Tibial nerve (tissue), 4 donors: ENCODE data around the gene IFTAP. TPM values are rescaled to one million over a fixed set of nuclear protein-coding genes. Genes with fewer than 3 reads are reported as not detected.

ENCODE experiments used
- DNase-seq, 2 donors: peaks; one replicate each; pipeline ENCODE4 v3.0.0-alpha.2; 2019; ENCODE audit warnings: low spot score in 2 of 2
- H3K27ac ChIP-seq, 4 donors: fragments of 200-600 bp; sonication (generic) in 3 of 4; one replicate each; pipeline ENCODE4 v1.5.1; 2017 to 2019; ENCODE audit warnings: mild to moderate bottlenecking in 1 of 4
- H3K27me3 ChIP-seq, 2 donors: fragments of 200-600 bp; sonication (generic) in 1 of 2; one replicate each; pipeline versions ENCODE4 v1.5.1 to v1.6.0; 2017 to 2019
- H3K36me3 ChIP-seq, 3 donors: fragments of 200-600 bp; sonication (generic); one replicate each; pipeline ENCODE4 v1.5.1; 2018 to 2019
- H3K4me1 ChIP-seq, 4 donors: fragments of 200-600 bp; sonication (generic) in 3 of 4; one replicate each; pipeline ENCODE4 v1.5.1; 2017 to 2019
- H3K4me3 ChIP-seq, 4 donors: fragments of 200-600 bp; sonication (generic) in 3 of 4; one replicate each; pipeline ENCODE4 v1.5.1; 2017 to 2019; ENCODE audit warnings: mild to moderate bottlenecking in 1 of 4, moderate library complexity in 1 of 4
- H3K9me3 ChIP-seq, 4 donors: fragments of 200-600 bp; sonication (generic) in 3 of 4; one replicate each; pipeline ENCODE4 v1.5.1; 2017 to 2019
- EP300 ChIP-seq, 2 donors: sonication (generic); formaldehyde crosslinking; IDR thresholded peaks; one replicate each; pipeline ENCODE4 v1.6.1; 2017; ENCODE audit warnings: antibody characterized with exemption in 2 of 2, mild to moderate bottlenecking in 1 of 2
- POLR2A ChIP-seq, 2 donors: fragments of 450-650 bp; IDR thresholded peaks; one replicate each; pipeline ENCODE4 v1.6.1; 2017; ENCODE audit warnings: antibody characterized with exemption in 2 of 2, mild to moderate bottlenecking in 2 of 2, moderate library complexity in 2 of 2
- WGBS, 2 donors: methylation state at CpG; one replicate each; pipeline ENCODE4 v1.1.5; 2018; 5-methylcytosine and 5-hydroxymethylcytosine counted together
- total RNA-seq, 4 donors: library from RNA; depleted of rRNA; stranded (reverse); fragments of >200 nt; gene quantifications; one replicate each; pipeline ENCODE4 v1.1.0, GENCODE V29; 2016
- TF ChIP-seq, protein P1 (sequence below), 5 experiments: fragments of 200-600 bp in 3 of 5; fragments of 450-650 bp in 2 of 5; sonication (generic) in 3 of 5; IDR thresholded peaks; one replicate each; pipeline ENCODE4 v1.5.1; 2016 to 2019; ENCODE audit warnings: antibody characterized with exemption in 5 of 5, mild to moderate bottlenecking in 3 of 5, moderate library complexity in 2 of 5

The IFTAP gene
- total RNA-seq, 4 donors from 2014 or later, result 17.2 to 40.2 (median 20.7) TPM

DNA sequence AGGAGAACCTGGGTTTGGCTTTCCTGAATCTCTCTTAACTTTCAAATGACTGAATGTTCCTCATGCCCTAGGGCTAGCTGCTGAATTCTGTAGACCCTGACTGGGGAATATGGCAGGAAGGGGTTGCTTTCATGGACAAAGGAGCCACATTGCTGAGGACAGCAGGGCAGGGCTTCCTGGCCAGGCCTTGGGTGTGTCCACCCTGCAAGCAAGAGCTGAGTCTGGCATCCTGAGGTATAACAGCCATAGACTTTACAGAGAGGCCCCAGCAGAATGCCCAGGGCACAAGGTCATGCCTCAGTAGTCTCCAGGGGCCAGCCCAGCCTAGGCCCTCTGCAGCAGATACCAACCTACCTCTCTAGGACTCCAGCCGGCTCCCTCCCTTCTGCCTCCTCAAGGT, 105.9 kb downstream of the IFTAP start:
- WGBS, 2 donors, result 73 to 100% methylated on average over 1 of the region's 1 CpG
- DNase-seq, result no peak
- Histone ChIP-seq H3K4me3 (no peak overlapping the region), H3K4me1 (peaks cover 0 to 8% (median 0%) of the 10 kb centered on the region in 4 donors), H3K9me3 (no peaks in the 10 kb centered on the region), H3K36me3 (no peaks in the 10 kb centered on the region), H3K27ac (no peak overlapping the region), H3K27me3 (no peaks in the 10 kb centered on the region)
- TF ChIP-seq POLR2A (IDR thresholded peaks at IDR 0.05) (no peak), EP300 (IDR thresholded peaks at IDR 0.05) (no peak)
- TF ChIP-seq, protein P1, sequence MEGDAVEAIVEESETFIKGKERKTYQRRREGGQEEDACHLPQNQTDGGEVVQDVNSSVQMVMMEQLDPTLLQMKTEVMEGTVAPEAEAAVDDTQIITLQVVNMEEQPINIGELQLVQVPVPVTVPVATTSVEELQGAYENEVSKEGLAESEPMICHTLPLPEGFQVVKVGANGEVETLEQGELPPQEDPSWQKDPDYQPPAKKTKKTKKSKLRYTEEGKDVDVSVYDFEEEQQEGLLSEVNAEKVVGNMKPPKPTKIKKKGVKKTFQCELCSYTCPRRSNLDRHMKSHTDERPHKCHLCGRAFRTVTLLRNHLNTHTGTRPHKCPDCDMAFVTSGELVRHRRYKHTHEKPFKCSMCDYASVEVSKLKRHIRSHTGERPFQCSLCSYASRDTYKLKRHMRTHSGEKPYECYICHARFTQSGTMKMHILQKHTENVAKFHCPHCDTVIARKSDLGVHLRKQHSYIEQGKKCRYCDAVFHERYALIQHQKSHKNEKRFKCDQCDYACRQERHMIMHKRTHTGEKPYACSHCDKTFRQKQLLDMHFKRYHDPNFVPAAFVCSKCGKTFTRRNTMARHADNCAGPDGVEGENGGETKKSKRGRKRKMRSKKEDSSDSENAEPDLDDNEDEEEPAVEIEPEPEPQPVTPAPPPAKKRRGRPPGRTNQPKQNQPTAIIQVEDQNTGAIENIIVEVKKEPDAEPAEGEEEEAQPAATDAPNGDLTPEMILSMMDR (IDR thresholded peaks at IDR 0.05), result no peak

DNA sequence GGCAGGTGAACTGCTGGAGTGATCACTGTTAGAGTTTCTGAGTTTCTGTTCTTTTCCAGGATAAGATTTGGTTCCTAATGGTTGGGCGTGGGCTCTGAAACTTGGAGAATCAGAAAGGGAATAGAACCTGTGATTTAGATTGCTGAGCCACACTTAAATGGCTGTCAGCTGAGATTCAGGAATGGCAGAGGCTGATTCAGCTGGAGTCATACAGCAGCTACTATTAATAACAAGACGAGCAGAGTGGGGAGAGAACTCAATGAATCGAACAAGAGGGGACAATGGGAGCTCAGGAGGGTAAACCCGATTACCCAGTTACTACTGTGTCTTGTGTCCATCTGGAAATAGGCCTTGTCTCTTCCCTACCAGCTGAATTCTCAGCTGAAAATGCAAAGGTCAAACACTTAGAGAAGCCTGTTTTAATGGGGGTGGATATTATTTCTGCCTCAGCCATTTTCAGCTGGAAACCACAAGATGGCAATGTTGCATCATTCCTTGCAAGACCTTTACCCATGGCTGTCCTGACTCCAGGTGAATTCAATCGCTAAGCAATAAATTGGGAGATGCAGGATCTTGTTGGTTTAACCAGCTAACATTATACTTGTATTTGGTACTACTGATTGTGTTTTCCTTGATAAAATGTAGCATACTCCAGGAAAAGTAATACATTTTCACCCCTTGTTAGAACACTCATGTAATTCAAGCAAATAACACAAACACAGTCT, 108.2 kb downstream of the IFTAP start:
- no peak for TF ChIP-seq EP300 (IDR thresholded peaks at IDR 0.05)
- TF ChIP-seq, protein P1 (IDR thresholded peaks at IDR 0.05), result peak; percentile 41 to 76 (median 63)
- Histone ChIP-seq H3K4me3 (no peak overlapping the region), H3K36me3 (no peaks in the 10 kb centered on the region), H3K4me1 (peaks cover 0 to 8% (median 0%) of the 10 kb centered on the region in 4 donors), H3K27ac (no peak overlapping the region), H3K9me3 (no peaks in the 10 kb centered on the region), H3K27me3 (no peaks in the 10 kb centered on the region)
- 34% methylated on average over 5 of the region's 5 CpGs for WGBS, 2 donors
- peak in 1 of 2 donors; percentile 29 for DNase-seq

DNA sequence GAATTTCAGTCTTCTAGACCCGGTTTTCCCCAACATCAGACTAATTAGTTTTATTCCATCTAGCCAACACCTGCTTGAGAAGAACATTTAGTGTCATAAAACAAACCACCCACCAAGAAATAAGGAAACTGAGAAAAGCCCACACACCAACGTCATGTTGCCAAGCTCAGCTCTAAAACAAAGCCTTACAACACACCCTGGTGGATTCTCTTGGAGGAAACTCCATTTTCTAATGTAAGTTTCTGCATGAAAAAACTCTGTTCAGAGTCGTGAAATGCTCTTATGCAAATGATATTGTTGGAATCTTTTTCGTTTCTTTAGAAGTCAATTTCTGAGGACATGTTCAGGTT, 108.7 kb downstream of the IFTAP start:
- no peak for TF ChIP-seq EP300 (IDR thresholded peaks at IDR 0.05)
- no peak for TF ChIP-seq POLR2A (IDR thresholded peaks at IDR 0.05)
- TF ChIP-seq, protein P1 (IDR thresholded peaks at IDR 0.05), result no peak
- Histone ChIP-seq H3K9me3 (no peaks in the 10 kb centered on the region), H3K36me3 (no peaks in the 10 kb centered on the region), H3K27me3 (no peaks in the 10 kb centered on the region), H3K4me3 (no peak overlapping the region), H3K27ac (no peak overlapping the region), H3K4me1 (peaks cover 0 to 8% (median 0%) of the 10 kb centered on the region in 4 donors)
- no peak for DNase-seq
- 40 to 41% methylated on average over 4 of the region's 4 CpGs for WGBS, 2 donors

Other genes with a start within 250 kb of the IFTAP start
- 10 to 100 TPM in 3 of 4 donors, 1 to 10 TPM in 1; 9.9 to 17.7 (median 13.8) TPM for gene TRAF6, start 84.2 kb upstream of the IFTAP start, total RNA-seq
- gene RAG1, start 26.5 kb upstream of the IFTAP start, total RNA-seq, result under 1 TPM; 0.22 to 0.60 (median 0.41) TPM
- not detected for gene RAG2, start 3.7 kb downstream of the IFTAP start, total RNA-seq